ENCODE data around the gene TEC.
A peak's percentile ranks its signal among the peaks of the same experiment; 100 is the strongest.
"Not testable (repeated sequence)": the region's sequence is repeated elsewhere in the genome, so short reads cannot be mapped to it uniquely, and the experiment has no call there.

Gene TEC

DNA sequence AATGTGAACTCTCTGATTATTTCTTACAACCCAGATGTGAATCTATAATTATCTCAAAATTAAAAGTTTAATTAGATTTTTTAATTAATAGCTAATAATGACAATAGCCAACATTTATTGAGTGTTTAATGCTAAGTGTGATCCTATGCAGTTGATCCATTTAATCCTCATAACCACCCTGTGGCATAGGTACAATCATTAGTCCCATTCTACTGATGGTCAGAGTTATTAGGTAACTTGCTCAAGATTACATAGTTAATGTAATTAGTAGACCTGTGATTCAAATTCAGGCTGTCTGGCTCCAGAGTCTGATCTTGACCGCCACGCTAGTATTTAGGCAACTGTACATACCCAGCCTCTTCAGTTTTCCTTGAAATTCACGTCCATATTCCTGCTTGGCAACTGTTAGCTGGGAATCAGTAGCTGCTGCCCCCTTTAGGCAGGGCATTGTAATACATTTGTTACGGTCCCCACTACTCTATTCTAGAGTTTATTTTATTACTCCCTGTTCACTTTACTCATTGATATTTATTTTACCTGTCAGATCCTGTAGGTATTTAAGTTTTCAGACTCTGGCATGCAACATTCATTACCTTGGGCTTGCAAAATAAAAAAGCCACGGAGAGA, 20.6 kb upstream of the TEC start:
- Histone ChIP-seq H3K4me2 (ENCODE audit: low read depth, low read length, poor library complexity, severe bottlenecking) (no peak overlapping the region), H3K4me1 (ENCODE audit: insufficient read depth, low read length, poor library complexity, severe bottlenecking) (no peaks in the 10 kb centered on the region), H3K4me3 (ENCODE audit: low read length, poor library complexity, severe bottlenecking) (no peak overlapping the region)

GRCh38 chr4:48286060-48286459, 16.4 kb upstream of the TEC start:
- not testable (repeated sequence) for H3K36me3 ChIP-seq (ENCODE audit: insufficient read depth, low read length); H4K20me1 ChIP-seq (ENCODE audit: insufficient read depth, low read length, poor library complexity, severe bottlenecking); H3K27me3 ChIP-seq (ENCODE audit: insufficient read depth, low read length, poor library complexity, severe bottlenecking); H2AFZ ChIP-seq (ENCODE audit: low read length); H3F3A ChIP-seq (ENCODE audit: low read depth); H3K4me1 ChIP-seq (ENCODE audit: insufficient read depth, low read length, poor library complexity, severe bottlenecking); H3K9me3 ChIP-seq (ENCODE audit: insufficient read depth, low read depth, low read length); H3K9me2 ChIP-seq (replicated peaks; ENCODE audit: low read depth, low read length); H3K4me3 ChIP-seq (ENCODE audit: low read length, poor library complexity, severe bottlenecking); H3K4me2 ChIP-seq (ENCODE audit: low read depth, low read length, poor library complexity, severe bottlenecking); H3K79me2 ChIP-seq (ENCODE audit: insufficient read depth, low read length); H3K9ac ChIP-seq (ENCODE audit: low read depth, low read length, poor library complexity, severe bottlenecking)

More for the DNA sequence above, 20.6 kb upstream of the TEC start:
- no peak overlapping the region for H3K9ac ChIP-seq (ENCODE audit: low read depth, low read length, poor library complexity, severe bottlenecking)
- no peaks in the 10 kb centered on the region for H3K79me2 ChIP-seq (ENCODE audit: insufficient read depth, low read length)
- H3K36me3 ChIP-seq (ENCODE audit: insufficient read depth, low read length), result no peaks in the 10 kb centered on the region
- H2AFZ ChIP-seq (ENCODE audit: low read length), result no peak overlapping the region
- H4K20me1 ChIP-seq (ENCODE audit: insufficient read depth, low read length, poor library complexity, severe bottlenecking), result no peaks in the 10 kb centered on the region
- no peaks in the 10 kb centered on the region for H3K9me3 ChIP-seq (ENCODE audit: insufficient read depth, low read depth, low read length)
- no peaks in the 10 kb centered on the region for H3K9me2 ChIP-seq (replicated peaks; ENCODE audit: low read depth, low read length)
- no peaks in the 10 kb centered on the region for H3F3A ChIP-seq (ENCODE audit: low read depth)
- no peaks in the 10 kb centered on the region for H3K27me3 ChIP-seq (ENCODE audit: insufficient read depth, low read length, poor library complexity, severe bottlenecking)
- TF ChIP-seq EZH2phosphoT487 (IDR thresholded peaks at IDR 0.05; ENCODE audit: borderline replicate concordance), result no peak
- TF ChIP-seq, protein P1, sequence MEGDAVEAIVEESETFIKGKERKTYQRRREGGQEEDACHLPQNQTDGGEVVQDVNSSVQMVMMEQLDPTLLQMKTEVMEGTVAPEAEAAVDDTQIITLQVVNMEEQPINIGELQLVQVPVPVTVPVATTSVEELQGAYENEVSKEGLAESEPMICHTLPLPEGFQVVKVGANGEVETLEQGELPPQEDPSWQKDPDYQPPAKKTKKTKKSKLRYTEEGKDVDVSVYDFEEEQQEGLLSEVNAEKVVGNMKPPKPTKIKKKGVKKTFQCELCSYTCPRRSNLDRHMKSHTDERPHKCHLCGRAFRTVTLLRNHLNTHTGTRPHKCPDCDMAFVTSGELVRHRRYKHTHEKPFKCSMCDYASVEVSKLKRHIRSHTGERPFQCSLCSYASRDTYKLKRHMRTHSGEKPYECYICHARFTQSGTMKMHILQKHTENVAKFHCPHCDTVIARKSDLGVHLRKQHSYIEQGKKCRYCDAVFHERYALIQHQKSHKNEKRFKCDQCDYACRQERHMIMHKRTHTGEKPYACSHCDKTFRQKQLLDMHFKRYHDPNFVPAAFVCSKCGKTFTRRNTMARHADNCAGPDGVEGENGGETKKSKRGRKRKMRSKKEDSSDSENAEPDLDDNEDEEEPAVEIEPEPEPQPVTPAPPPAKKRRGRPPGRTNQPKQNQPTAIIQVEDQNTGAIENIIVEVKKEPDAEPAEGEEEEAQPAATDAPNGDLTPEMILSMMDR (conservative IDR thresholded peaks at IDR 0.05; ENCODE audit: low read length), result peak; percentile 89

GRCh38 chr4:48285640-48286039, 16.0 kb upstream of the TEC start:
- H2AFZ ChIP-seq (ENCODE audit: low read length); H3F3A ChIP-seq (ENCODE audit: low read depth); H3K4me3 ChIP-seq (ENCODE audit: low read length, poor library complexity, severe bottlenecking); H3K79me2 ChIP-seq (ENCODE audit: insufficient read depth, low read length); H3K9me3 ChIP-seq (ENCODE audit: insufficient read depth, low read depth, low read length); H3K9ac ChIP-seq (ENCODE audit: low read depth, low read length, poor library complexity, severe bottlenecking); H3K27me3 ChIP-seq (ENCODE audit: insufficient read depth, low read length, poor library complexity, severe bottlenecking); H3K36me3 ChIP-seq (ENCODE audit: insufficient read depth, low read length); H3K4me2 ChIP-seq (ENCODE audit: low read depth, low read length, poor library complexity, severe bottlenecking); H3K4me1 ChIP-seq (ENCODE audit: insufficient read depth, low read length, poor library complexity, severe bottlenecking); H3K9me2 ChIP-seq (replicated peaks; ENCODE audit: low read depth, low read length); H4K20me1 ChIP-seq (ENCODE audit: insufficient read depth, low read length, poor library complexity, severe bottlenecking): not testable (repeated sequence)

- peaks cover 30% of the 10 kb centered on the region for H3K4me1 ChIP-seq (ENCODE audit: insufficient read depth, low read length, poor library complexity, severe bottlenecking)
- H3K36me3 ChIP-seq (ENCODE audit: insufficient read depth, low read length), result no peaks in the 10 kb centered on the region
- no peak for TF ChIP-seq EZH2phosphoT487 (IDR thresholded peaks at IDR 0.05; ENCODE audit: borderline replicate concordance)
- TF ChIP-seq, protein P1 (conservative IDR thresholded peaks at IDR 0.05; ENCODE audit: low read length), result no peak
- H3F3A ChIP-seq (ENCODE audit: low read depth), result peaks cover 2% of the 10 kb centered on the region
- no peak overlapping the region for H3K4me3 ChIP-seq (ENCODE audit: low read length, poor library complexity, severe bottlenecking)
- no peak overlapping the region for H3K9ac ChIP-seq (ENCODE audit: low read depth, low read length, poor library complexity, severe bottlenecking)
- H3K9me2 ChIP-seq (replicated peaks; ENCODE audit: low read depth, low read length), result no peaks in the 10 kb centered on the region
- no peaks in the 10 kb centered on the region for H4K20me1 ChIP-seq (ENCODE audit: insufficient read depth, low read length, poor library complexity, severe bottlenecking)
- no peaks in the 10 kb centered on the region for H3K9me3 ChIP-seq (ENCODE audit: insufficient read depth, low read depth, low read length)
- H3K79me2 ChIP-seq (ENCODE audit: insufficient read depth, low read length), result 0 out of 2 replicates have a peak, but pooled peaks cover 4% of the 10 kb centered on the region
- H3K27me3 ChIP-seq (ENCODE audit: insufficient read depth, low read length, poor library complexity, severe bottlenecking), result no peaks in the 10 kb centered on the region
- H3K4me2 ChIP-seq (ENCODE audit: low read depth, low read length, poor library complexity, severe bottlenecking), result no peak overlapping the region
- H2AFZ ChIP-seq (ENCODE audit: low read length), result no peak overlapping the region
Observed at GRCh38 chr4:48275686-48276085, 6.0 kb upstream of the TEC start.

Measured in Loucy (cell line).